OCI-LY3 (cell line): Measurements from ENCODE around the gene ACTRT2.

Experiments used
- CTCF ChIP-seq: fragments of 200-600, 300-600 bp; sonication (generic); IDR thresholded peaks from 2 replicates; pipeline ENCODE4 v1.5.1; 2014; ENCODE audit warnings: antibody characterized with exemption, low read length, low read depth
- EZH2phosphoT487 ChIP-seq: fragments of 200-600 bp; shearing (Covaris generic); IDR thresholded peaks from 2 replicates; pipeline ENCODE4 v1.6.1; 2018; ENCODE audit warnings: antibody characterized with exemption, mixed run types, low read depth

GRCh38 chr1:3005771-3006170 lies 15.5 kb upstream of the ACTRT2 start:
- TF ChIP-seq CTCF (no peak), EZH2phosphoT487 (no peak)
